ENCODE results near the gene INHBB. TPM values are rescaled to one million over a fixed set of nuclear protein-coding genes. Genes with fewer than 3 reads are reported as not detected.

Gene INHBB
- total and polyA plus RNA-seq, 8 donors, result 0.37 to 7.2 (median 0.89) TPM; not detected in 1

GRCh38 chr2:120312076-120312475, 33.9 kb upstream of the INHBB start:
- no peaks in the 10 kb centered on the region for H3K36me3 ChIP-seq
- H3K9me3 ChIP-seq, result no peaks in the 10 kb centered on the region
- intact Hi-C loops (cut with DNase I; ENCODE audit: low total_unique reads), result loop anchor here (10.0 kb wide), 1 partner anchor 77 kb away; no protein-coding TSS in a partner anchor
- 69 to 80% (median 76%) methylated on average over 6 of the region's 6 CpGs for WGBS, 5 donors
- no peak for DNase-seq
- peaks cover 14 to 23% (median 14%) of the 10 kb centered on the region in 4 donors for H3K4me1 ChIP-seq
- no peak for TF ChIP-seq POLR2AphosphoS5 (IDR thresholded peaks at IDR 0.05)
- TF ChIP-seq, protein P1, sequence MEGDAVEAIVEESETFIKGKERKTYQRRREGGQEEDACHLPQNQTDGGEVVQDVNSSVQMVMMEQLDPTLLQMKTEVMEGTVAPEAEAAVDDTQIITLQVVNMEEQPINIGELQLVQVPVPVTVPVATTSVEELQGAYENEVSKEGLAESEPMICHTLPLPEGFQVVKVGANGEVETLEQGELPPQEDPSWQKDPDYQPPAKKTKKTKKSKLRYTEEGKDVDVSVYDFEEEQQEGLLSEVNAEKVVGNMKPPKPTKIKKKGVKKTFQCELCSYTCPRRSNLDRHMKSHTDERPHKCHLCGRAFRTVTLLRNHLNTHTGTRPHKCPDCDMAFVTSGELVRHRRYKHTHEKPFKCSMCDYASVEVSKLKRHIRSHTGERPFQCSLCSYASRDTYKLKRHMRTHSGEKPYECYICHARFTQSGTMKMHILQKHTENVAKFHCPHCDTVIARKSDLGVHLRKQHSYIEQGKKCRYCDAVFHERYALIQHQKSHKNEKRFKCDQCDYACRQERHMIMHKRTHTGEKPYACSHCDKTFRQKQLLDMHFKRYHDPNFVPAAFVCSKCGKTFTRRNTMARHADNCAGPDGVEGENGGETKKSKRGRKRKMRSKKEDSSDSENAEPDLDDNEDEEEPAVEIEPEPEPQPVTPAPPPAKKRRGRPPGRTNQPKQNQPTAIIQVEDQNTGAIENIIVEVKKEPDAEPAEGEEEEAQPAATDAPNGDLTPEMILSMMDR (IDR thresholded peaks at IDR 0.05), result no peak
- no peak for TF ChIP-seq POLR2A (IDR thresholded peaks at IDR 0.05)
- no peak for TF ChIP-seq EP300 (IDR thresholded peaks at IDR 0.05)
- no peak overlapping the region for H3K27ac ChIP-seq
- no peaks in the 10 kb centered on the region for H3K27me3 ChIP-seq
- H3K4me3 ChIP-seq, result no peak overlapping the region

DNA sequence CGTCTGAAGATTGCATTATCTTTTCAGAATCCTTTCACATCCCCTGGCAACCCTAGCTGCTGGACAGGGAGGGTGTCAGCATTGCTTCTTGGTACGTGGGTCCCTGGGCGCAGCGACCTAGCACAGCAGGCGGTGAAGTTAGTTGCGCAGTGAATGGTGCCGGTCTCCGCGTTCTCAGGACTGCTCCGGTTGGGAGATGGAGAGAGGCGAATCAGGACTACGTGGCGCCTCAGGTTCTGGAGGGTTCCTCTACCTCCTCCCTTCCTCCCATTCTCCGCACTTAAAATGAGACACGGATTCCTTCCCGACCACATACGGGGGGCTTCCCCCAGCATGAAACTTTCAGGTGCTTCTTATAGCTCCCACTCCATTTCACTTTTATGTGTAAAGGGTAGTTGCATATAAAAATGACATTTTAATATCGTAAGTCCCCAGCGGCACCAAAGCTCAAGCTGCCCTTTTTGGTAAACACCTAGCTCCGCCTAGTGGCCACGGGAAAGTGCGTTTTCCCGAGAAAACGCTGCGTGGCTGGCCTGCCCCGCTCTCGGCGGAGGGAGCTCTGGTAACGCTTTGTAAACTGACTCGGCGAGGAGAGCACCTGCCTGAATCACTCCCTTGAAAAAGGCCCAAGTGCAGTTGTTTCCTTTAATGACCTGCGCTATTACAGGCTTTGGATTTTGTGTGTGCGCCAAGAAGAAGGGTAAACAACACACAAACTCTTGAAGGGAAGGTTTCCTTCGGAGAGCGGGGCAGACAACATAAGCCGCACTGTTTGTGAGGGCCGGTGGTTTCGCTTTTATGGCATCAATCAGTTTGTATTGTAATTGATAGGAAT, 32.9 kb upstream of the INHBB start:
- no peaks in the 10 kb centered on the region for H3K9me3 ChIP-seq
- no peaks in the 10 kb centered on the region for H3K36me3 ChIP-seq
- no peaks in the 10 kb centered on the region for H3K27me3 ChIP-seq
- peak overlapping the region in 4 of 5 donors; percentile 20 to 63 (median 54) for H3K27ac ChIP-seq
- peak; percentile 84 to 94 for DNase-seq
- H3K4me3 ChIP-seq, result peak overlapping the region; percentile 39 to 50 (median 45)
- TF ChIP-seq POLR2AphosphoS5 (IDR thresholded peaks at IDR 0.05), result peak in 2 of 3 donors; percentile 19 to 60
- TF ChIP-seq, protein P1 (IDR thresholded peaks at IDR 0.05), result peak in 5 of 7 experiments; percentile 78 to 92 (median 87)
- no peak for TF ChIP-seq POLR2A (IDR thresholded peaks at IDR 0.05)
- intact Hi-C loops (cut with DNase I; ENCODE audit: low total_unique reads), result loop anchor here (10.0 kb wide), 1 partner anchor 78 kb away; no protein-coding TSS in a partner anchor
- 3 to 6% (median 4%) methylated on average over 35 to 38 of the region's 38 CpGs for WGBS, 5 donors
- peaks cover 14 to 23% (median 14%) of the 10 kb centered on the region in 4 donors for H3K4me1 ChIP-seq

DNA sequence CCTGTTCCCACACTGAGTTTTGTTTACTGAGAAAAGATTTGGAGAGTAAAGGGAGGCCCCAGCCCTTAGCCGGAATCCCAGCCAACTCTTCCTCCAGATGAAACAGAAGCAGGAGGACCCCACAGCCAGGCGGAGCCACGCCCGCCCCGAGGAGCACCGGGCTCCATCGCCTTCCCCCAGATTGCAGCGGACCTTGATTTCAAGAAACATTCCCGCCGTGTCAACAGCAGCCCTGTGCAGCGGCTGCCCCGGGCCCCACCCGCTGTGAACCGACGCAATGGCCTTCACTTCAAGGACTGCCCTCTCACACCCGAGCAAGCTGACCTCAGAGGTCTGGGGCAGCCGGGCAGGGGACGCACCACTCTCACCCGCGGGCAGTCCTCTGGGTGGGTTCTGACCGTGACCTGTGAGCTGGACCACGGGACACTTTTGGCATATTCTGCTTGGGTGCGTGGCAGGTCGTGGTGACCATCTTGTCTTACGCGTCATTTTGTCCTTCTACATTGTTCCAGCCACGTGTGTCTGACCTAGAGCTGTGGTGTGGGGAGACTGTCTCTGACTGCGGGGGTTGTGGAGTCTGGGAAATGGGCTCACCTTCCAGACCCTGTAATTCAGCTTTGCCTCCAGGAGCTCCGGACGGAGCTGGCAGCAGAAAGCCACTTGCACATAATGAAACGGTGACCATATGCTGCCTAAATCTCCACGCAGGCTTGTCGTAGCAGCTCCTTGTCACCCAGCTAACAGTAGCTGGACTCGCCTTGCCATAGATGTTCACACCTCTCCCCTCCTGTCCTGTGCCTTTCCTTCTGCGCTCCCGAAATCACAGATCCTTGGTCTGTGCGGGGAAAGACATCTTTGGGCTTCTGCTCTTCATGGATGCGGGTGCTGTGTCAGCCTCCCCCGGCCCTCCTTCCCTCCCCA, 32.0 kb upstream of the INHBB start:
- H3K4me3 ChIP-seq, result peak overlapping the region; percentile 39 to 50 (median 45)
- intact Hi-C loops (cut with DNase I; ENCODE audit: low total_unique reads), result loop anchor here (10.0 kb wide), 1 partner anchor 79 kb away; no protein-coding TSS in a partner anchor
- no peak for TF ChIP-seq EP300 (IDR thresholded peaks at IDR 0.05)
- TF ChIP-seq POLR2A (IDR thresholded peaks at IDR 0.05), result no peak
- TF ChIP-seq, protein P1 (IDR thresholded peaks at IDR 0.05), result no peak
- TF ChIP-seq POLR2AphosphoS5 (IDR thresholded peaks at IDR 0.05), result no peak
- H3K27me3 ChIP-seq, result no peaks in the 10 kb centered on the region
- no peaks in the 10 kb centered on the region for H3K36me3 ChIP-seq
- peaks cover 14 to 27% (median 19%) of the 10 kb centered on the region in 4 donors for H3K4me1 ChIP-seq
- peak overlapping the region in 4 of 5 donors; percentile 20 to 63 (median 54) for H3K27ac ChIP-seq
- H3K9me3 ChIP-seq, result no peaks in the 10 kb centered on the region
- WGBS, 5 donors, result 48 to 87% (median 53%) methylated on average over 18 to 39 of the region's 39 CpGs
- peak in 1 of 2 donors; percentile 56 for DNase-seq

Data from stomach (tissue), 9 donors.